Measurements from ENCODE around the gene ITPR2.

GRCh38 chr12:26434299-26435068 is 398.5 kb downstream of the ITPR2 start:
- TF ChIP-seq CTCF (conservative IDR thresholded peaks at IDR 0.05): peak; percentile 69
- TF ChIP-seq EZH2 (IDR thresholded peaks at IDR 0.05; ENCODE audit: low read depth): no peak

Measured in PC-9 (cell line).